Esophagus muscularis mucosa (tissue), 4 donors: ENCODE results near the gene AAGAB.
"Not testable (repeated sequence)": the region's sequence is repeated elsewhere in the genome, so short reads cannot be mapped to it uniquely, and the experiment has no call there.

Source experiments
- EP300 ChIP-seq: sonication (generic); formaldehyde crosslinking; IDR thresholded peaks from one replicate; pipeline ENCODE4 v1.6.1; 2017; ENCODE audit warnings: antibody characterized with exemption
- POLR2A ChIP-seq: fragments of 450-650 bp; IDR thresholded peaks from one replicate; pipeline ENCODE4 v1.6.1; 2017; ENCODE audit warnings: antibody characterized with exemption, moderate library complexity, mild to moderate bottlenecking, low read depth
- POLR2AphosphoS5 ChIP-seq, 2 donors: sonication (generic); formaldehyde crosslinking; IDR thresholded peaks; one replicate each; pipeline ENCODE4 v1.6.1; 2017; ENCODE audit warnings: antibody characterized with exemption in 2 of 2
- TF ChIP-seq, protein P1 (sequence below), 3 experiments: fragments of 200-600 bp in 2 of 3; fragments of 450-650 bp in 1 of 3; sonication (generic) in 2 of 3; IDR thresholded peaks; one replicate each; pipeline ENCODE4 v1.5.1; 2017 to 2019; ENCODE audit warnings: antibody characterized with exemption in 3 of 3, mild to moderate bottlenecking in 2 of 3, moderate library complexity in 1 of 3

DNA sequence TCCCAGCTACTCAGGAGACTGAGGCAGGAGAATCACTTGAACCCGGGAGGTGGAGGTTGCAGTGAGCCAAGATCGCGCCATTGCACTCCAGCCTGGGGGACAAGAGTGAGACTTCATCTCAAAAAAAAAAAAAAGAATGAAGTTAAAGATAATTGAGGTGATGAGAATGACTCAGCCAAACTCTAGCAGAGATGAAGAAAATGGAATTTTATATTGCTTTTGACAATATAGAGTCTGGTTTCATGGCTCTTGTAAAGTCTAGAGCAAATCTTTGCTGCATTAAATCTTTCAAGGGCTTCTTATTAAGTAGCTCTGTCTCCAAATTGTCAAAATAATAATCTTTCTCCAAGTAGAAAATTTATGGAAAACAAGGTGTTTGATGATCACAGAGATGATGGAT is 4.0 kb upstream of the AAGAB start:
- TF ChIP-seq, protein P1, sequence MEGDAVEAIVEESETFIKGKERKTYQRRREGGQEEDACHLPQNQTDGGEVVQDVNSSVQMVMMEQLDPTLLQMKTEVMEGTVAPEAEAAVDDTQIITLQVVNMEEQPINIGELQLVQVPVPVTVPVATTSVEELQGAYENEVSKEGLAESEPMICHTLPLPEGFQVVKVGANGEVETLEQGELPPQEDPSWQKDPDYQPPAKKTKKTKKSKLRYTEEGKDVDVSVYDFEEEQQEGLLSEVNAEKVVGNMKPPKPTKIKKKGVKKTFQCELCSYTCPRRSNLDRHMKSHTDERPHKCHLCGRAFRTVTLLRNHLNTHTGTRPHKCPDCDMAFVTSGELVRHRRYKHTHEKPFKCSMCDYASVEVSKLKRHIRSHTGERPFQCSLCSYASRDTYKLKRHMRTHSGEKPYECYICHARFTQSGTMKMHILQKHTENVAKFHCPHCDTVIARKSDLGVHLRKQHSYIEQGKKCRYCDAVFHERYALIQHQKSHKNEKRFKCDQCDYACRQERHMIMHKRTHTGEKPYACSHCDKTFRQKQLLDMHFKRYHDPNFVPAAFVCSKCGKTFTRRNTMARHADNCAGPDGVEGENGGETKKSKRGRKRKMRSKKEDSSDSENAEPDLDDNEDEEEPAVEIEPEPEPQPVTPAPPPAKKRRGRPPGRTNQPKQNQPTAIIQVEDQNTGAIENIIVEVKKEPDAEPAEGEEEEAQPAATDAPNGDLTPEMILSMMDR (IDR thresholded peaks at IDR 0.05) = not testable (repeated sequence)
- TF ChIP-seq POLR2AphosphoS5 (IDR thresholded peaks at IDR 0.05); POLR2A; EP300: not testable (repeated sequence)
